ENCODE measurements around the gene LRRC2.

GRCh38 chr3:46576879-46577278 lies 10.8 kb upstream of the LRRC2 start:
- TF ChIP-seq CTCF (IDR thresholded peaks at IDR 0.05) = no peak
- TF ChIP-seq POLR2A (IDR thresholded peaks at IDR 0.05) = no peak
